GM12878 (cell line): ENCODE results near the gene FOXP1.

ENCODE experiments used
- ATF3 ChIP-seq: IDR thresholded peaks from 2 replicates; pipeline ENCODE4 v1.6.1; 2011; ENCODE audit warnings: low read depth, mild to moderate bottlenecking, low read length, moderate library complexity, borderline replicate concordance; ENCODE audit errors: extremely low read depth
- CTCF ChIP-seq, 3 experiments: IDR thresholded peaks in 2 of 3; conservative IDR thresholded peaks in 1 of 3; 2 replicates each; pipeline ENCODE4 v1.5.1; 2011; ENCODE audit warnings: low read depth in 3 of 3, low read length in 3 of 3, mild to moderate bottlenecking in 3 of 3, control low read depth in 2 of 3, moderate library complexity in 2 of 3, inconsistent platforms in 1 of 3, mixed read lengths in 1 of 3; ENCODE audit not compliant: control insufficient read depth in 2 of 3, insufficient read depth in 1 of 3; ENCODE audit errors: extremely low read depth in 1 of 3
- EP300 ChIP-seq, 2 experiments: fragments of 150-350 bp in 1 of 2; IDR thresholded peaks; 2 replicates each; pipeline ENCODE4 v1.6.1; 2011 to 2012; ENCODE audit warnings: low read depth in 2 of 2, low read length in 2 of 2, borderline replicate concordance in 1 of 2, improper control_type of control experiment in 1 of 2, inconsistent platforms in 1 of 2; ENCODE audit not compliant: control insufficient read depth in 1 of 2
- EZH2 ChIP-seq: IDR thresholded peaks from 2 replicates; pipeline ENCODE4 v1.6.1; 2012; ENCODE audit warnings: low read depth, mild to moderate bottlenecking, control low read depth, inconsistent platforms, low read length, borderline replicate concordance; ENCODE audit not compliant: control insufficient read depth
- LARP7 ChIP-seq: fragments of 450-650 bp; IDR thresholded peaks from 2 replicates; pipeline ENCODE4 v1.6.1; 2017; ENCODE audit warnings: mild to moderate bottlenecking
- MAX ChIP-seq: IDR thresholded peaks from 2 replicates; pipeline ENCODE4 v1.6.1; 2012; ENCODE audit warnings: low read depth, low read length, improper control_type of control experiment
- POLR2A ChIP-seq: IDR thresholded peaks from 2 replicates; pipeline ENCODE4 v1.6.1; 2011; ENCODE audit warnings: low read depth, mild to moderate bottlenecking, low read length
- POLR2AphosphoS2 ChIP-seq: IDR thresholded peaks from 2 replicates; pipeline ENCODE4 v1.6.1; 2011; ENCODE audit warnings: low read depth, mild to moderate bottlenecking, low read length, improper control_type of control experiment, moderate library complexity
- POLR2AphosphoS5 ChIP-seq: IDR thresholded peaks from 2 replicates; pipeline ENCODE4 v1.6.1; 2011; ENCODE audit warnings: mild to moderate bottlenecking, low read length, inconsistent platforms
- SP1 ChIP-seq: IDR thresholded peaks from one replicate; pipeline ENCODE4 v1.6.1; 2011; ENCODE audit warnings: low read depth, low read length
- SPI1 ChIP-seq: IDR thresholded peaks from 2 replicates; pipeline ENCODE4 v1.6.1; 2011; ENCODE audit warnings: low read depth, mild to moderate bottlenecking, low read length, moderate library complexity, borderline replicate concordance; ENCODE audit not compliant: insufficient read depth
- ZNF217 ChIP-seq: fragments of 450-650 bp; IDR thresholded peaks from 2 replicates; pipeline ENCODE4 v1.6.1; 2017; ENCODE audit warnings: antibody characterized with exemption, mild to moderate bottlenecking

GRCh38 chr3:71499227-71499876 lies 84.2 kb downstream of the FOXP1 start:
- no peak for TF ChIP-seq MAX
- TF ChIP-seq POLR2AphosphoS5 = no peak
- no peak for TF ChIP-seq SPI1
- no peak for TF ChIP-seq CTCF (IDR thresholded peaks at IDR 0.05 in 2 of 3, conservative IDR thresholded peaks at IDR 0.05 in 1 of 3; ENCODE audit: control insufficient read depth in 2 of 3, extremely low read depth in 1 of 3, insufficient read depth in 1 of 3, low read depth in 3 of 3, low read length in 3 of 3)
- no peak for TF ChIP-seq ATF3
- no peak for TF ChIP-seq LARP7
- TF ChIP-seq POLR2A = no peak
- no peak for TF ChIP-seq SP1
- TF ChIP-seq EP300 (IDR thresholded peaks at IDR 0.05; ENCODE audit: borderline replicate concordance in 1 of 2, control insufficient read depth in 1 of 2, low read depth in 2 of 2, low read length in 2 of 2) = no peak
- TF ChIP-seq ZNF217 = no peak
- no peak for TF ChIP-seq EZH2
- no peak for TF ChIP-seq POLR2AphosphoS2
